ENCODE data around the gene PAM. TPM values are rescaled to one million over a fixed set of nuclear protein-coding genes. Genes with fewer than 3 reads are reported as not detected.

The PAM gene
- total RNA-seq, 1 experiment from 2014 or later, result 142 TPM

DNA sequence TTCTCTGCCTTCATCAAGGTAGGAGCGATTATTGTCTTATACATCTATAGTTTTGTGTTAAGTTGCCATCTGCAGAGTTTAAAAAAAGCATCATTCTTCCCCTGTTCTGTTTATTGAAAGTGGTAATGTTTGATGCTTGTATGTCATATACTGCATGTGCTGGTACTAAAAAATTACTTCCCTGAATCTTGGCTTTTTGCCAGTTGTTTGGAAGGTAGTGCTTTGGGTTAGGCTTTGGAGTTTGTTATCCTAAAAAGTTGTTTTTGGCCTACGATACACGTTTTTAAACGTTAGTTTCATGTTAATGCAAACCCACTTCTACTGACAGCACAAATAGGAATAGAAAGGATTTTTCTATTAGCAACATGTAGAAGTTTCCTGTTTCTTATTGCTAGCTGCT lies 206.6 kb downstream of the PAM start:
- peaks cover 15% of the 10 kb centered on the region for H3K4me1 Mint-ChIP-seq (ENCODE audit: low read depth, unreplicated experiment)
- intact Hi-C loops (cut with micrococcal nuclease; ENCODE audit: unreplicated experiment), result no loop called here
- CTCF ChIA-PET, result no interaction called here
- H3K27me3 Mint-ChIP-seq (ENCODE audit: unreplicated experiment), result no peaks in the 10 kb centered on the region
- no peaks in the 10 kb centered on the region for H3K9me3 Mint-ChIP-seq (ENCODE audit: low read depth, unreplicated experiment)
- no peak for TF ChIP-seq CTCF (IDR thresholded peaks at IDR 0.05; ENCODE audit: unreplicated experiment)
- H3K27ac Mint-ChIP-seq (ENCODE audit: unreplicated experiment), result no peak overlapping the region
- no peak for DNase-seq
- no TSS peak for BruUV-seq (replicated peaks)
- no peak overlapping the region for H3K4me3 Mint-ChIP-seq (ENCODE audit: low read depth, unreplicated experiment)
- no peaks in the 10 kb centered on the region for H3K36me3 Mint-ChIP-seq (ENCODE audit: insufficient read depth, unreplicated experiment)

DNA sequence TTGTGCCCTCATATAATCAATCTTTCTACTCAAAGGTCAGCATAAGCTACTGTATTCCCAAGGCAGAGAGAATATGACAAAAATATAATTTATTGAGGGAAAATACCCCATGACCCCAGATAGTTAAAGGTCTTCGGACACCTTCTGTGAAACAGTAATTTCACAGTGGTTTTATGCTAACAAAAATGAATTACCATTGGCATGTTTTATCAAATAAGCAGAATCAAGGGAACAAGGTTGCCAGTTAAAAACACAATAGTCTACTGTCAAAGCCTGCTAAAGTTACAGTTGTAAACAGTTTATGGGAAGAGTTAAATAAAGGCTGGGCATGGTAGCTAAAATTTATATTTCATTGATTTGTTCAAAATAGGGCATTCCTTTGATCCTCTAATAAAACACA lies 210.5 kb downstream of the PAM start:
- Mint-ChIP-seq H3K27me3 (ENCODE audit: unreplicated experiment) (no peaks in the 10 kb centered on the region), H3K4me3 (ENCODE audit: low read depth, unreplicated experiment) (no peak overlapping the region), H3K4me1 (ENCODE audit: low read depth, unreplicated experiment) (no peaks in the 10 kb centered on the region), H3K9me3 (ENCODE audit: low read depth, unreplicated experiment) (no peaks in the 10 kb centered on the region), H3K27ac (ENCODE audit: unreplicated experiment) (no peak overlapping the region), H3K36me3 (ENCODE audit: insufficient read depth, unreplicated experiment) (no peaks in the 10 kb centered on the region)
- intact Hi-C loops (cut with micrococcal nuclease; ENCODE audit: unreplicated experiment), result no loop called here
- BruUV-seq (replicated peaks), result no TSS peak
- CTCF ChIA-PET, result no interaction called here
- TF ChIP-seq CTCF (IDR thresholded peaks at IDR 0.05; ENCODE audit: unreplicated experiment), result no peak
- DNase-seq, result no peak

- Mint-ChIP-seq H3K4me1 (ENCODE audit: low read depth, unreplicated experiment) (no peaks in the 10 kb centered on the region), H3K9me3 (ENCODE audit: low read depth, unreplicated experiment) (no peaks in the 10 kb centered on the region), H3K4me3 (ENCODE audit: low read depth, unreplicated experiment) (no peak overlapping the region), H3K27me3 (ENCODE audit: unreplicated experiment) (no peaks in the 10 kb centered on the region), H3K36me3 (ENCODE audit: insufficient read depth, unreplicated experiment) (no peaks in the 10 kb centered on the region), H3K27ac (ENCODE audit: unreplicated experiment) (no peak overlapping the region)
- no peak for DNase-seq
- CTCF ChIA-PET, result interaction anchor here (0.7 to 3.2 kb wide), 2 partner anchors 288 to 301 kb away, joined by 3 to 9 read pairs; no protein-coding TSS in a partner anchor
- intact Hi-C loops (cut with micrococcal nuclease; ENCODE audit: unreplicated experiment), result loop anchor here (2.0 to 5.0 kb wide), 3 partner anchors 168 to 287 kb away; no protein-coding TSS in a partner anchor
- TF ChIP-seq CTCF (IDR thresholded peaks at IDR 0.05; ENCODE audit: unreplicated experiment), result no peak
- no TSS peak for BruUV-seq (replicated peaks)
Observed at GRCh38 chr5:102969641-102970040, 214.5 kb downstream of the PAM start.

- Mint-ChIP-seq H3K4me3 (ENCODE audit: low read depth, unreplicated experiment) (no peak overlapping the region), H3K27ac (ENCODE audit: unreplicated experiment) (no peak overlapping the region)
- no TSS peak for BruUV-seq (replicated peaks)
Observed at GRCh38 chr5:102971676-102972293, 216.7 kb downstream of the PAM start.

More at GRCh38 chr5:102971676-102972293, 216.7 kb downstream of the PAM start:
- no peaks in the 10 kb centered on the region for H3K27me3 Mint-ChIP-seq (ENCODE audit: unreplicated experiment)
- no peak for DNase-seq
- TF ChIP-seq CTCF (IDR thresholded peaks at IDR 0.05; ENCODE audit: unreplicated experiment), result no peak
- no peaks in the 10 kb centered on the region for H3K4me1 Mint-ChIP-seq (ENCODE audit: low read depth, unreplicated experiment)
- intact Hi-C loops (cut with micrococcal nuclease; ENCODE audit: unreplicated experiment), result loop anchor here (2.0 to 5.0 kb wide), 3 partner anchors 166 to 289 kb away; no protein-coding TSS in a partner anchor
- no peaks in the 10 kb centered on the region for H3K36me3 Mint-ChIP-seq (ENCODE audit: insufficient read depth, unreplicated experiment)
- CTCF ChIA-PET, result interaction anchor here (3.2 kb wide), 1 partner anchor 290 kb away, joined by 9 read pairs; no protein-coding TSS in a partner anchor
- H3K9me3 Mint-ChIP-seq (ENCODE audit: low read depth, unreplicated experiment), result no peaks in the 10 kb centered on the region
